HG03354 (cell line): ENCODE data around the gene SUFU.
"Not testable (repeated sequence)": the region's sequence is repeated elsewhere in the genome, so short reads cannot be mapped to it uniquely, and the experiment has no call there.

ENCODE experiments used
- ATAC-seq: cut with Tn5 transposase; IDR thresholded peaks from one replicate; pipeline ENCODE4 v1.9.1; 2021; ENCODE audit warnings: mild to moderate bottlenecking; ENCODE audit not compliant: unreplicated experiment, poor library complexity, severe bottlenecking

The SUFU gene

DNA sequence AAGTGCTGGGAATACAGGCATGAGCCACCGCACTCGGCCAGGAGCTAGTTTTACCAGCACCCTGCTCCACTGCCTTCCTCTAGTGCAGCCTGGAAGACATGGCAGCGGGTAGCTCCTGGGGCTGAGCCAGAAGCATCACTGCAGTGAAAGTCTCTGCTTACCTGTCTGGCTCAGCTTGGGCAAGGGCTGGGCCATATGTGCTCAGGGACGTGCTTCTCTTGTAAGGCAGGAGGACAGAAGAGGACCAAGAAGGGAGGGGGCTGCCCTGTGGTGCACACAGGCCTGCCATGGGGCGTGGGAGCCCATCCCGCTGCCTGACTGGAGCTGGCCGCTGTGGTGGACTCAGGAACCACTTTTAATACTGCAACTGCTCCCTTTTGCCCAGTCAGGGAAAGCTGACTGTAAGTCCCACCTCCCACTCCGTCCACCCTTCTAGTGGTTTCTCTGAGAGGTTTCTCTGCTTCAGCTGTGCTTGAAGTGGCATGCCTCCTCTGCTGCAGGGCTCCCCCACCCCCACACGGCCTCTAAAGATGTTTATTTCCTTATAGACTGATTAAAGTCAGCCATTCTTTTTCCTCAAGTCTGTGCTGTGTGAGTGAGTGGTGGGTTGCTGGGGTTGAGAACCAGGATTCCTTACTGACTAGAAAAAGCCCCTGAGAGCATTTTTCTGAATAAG is 27.2 kb upstream of the SUFU start:
- ATAC-seq = no peak

DNA sequence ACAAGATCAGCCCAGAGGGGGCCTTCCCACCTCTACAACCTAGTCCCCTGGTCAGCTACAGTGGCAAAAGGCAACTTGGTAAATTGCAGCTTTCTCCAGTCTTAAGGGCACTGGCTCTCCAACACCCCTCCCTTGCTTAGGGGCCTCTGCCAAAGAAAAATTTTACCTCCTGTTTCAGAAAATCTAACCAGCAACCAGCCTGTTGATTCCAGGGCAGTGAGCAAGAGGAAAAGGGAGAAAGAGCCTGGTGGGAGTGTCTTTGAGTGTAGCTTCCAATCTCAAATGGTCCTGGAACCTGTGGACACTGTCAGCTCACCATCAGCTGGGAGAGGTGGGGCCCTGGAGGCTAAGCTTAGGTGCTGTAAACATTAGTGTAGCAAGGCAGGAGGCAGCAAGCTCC is 24.1 kb upstream of the SUFU start:
- no peak for ATAC-seq

DNA sequence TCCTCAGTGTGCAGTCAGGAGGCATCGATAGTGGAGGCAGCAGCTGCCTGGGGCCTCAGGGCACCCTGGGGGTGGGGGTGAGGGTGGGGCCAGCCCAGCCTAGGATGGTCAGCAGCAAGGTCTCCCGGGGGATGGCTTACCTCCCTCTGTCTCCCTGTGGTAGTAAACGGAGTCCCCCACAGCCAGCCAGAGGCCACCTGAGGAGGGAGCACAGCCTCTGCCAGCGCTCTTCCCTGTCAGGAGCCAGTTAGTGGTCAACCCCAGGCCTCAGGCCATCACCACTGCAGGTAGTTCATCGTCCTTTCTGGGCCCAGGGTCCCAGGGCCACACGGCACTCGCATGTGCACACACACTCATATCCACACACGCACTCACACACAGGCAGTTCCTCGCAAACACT is 23.4 kb upstream of the SUFU start:
- ATAC-seq = no peak

DNA sequence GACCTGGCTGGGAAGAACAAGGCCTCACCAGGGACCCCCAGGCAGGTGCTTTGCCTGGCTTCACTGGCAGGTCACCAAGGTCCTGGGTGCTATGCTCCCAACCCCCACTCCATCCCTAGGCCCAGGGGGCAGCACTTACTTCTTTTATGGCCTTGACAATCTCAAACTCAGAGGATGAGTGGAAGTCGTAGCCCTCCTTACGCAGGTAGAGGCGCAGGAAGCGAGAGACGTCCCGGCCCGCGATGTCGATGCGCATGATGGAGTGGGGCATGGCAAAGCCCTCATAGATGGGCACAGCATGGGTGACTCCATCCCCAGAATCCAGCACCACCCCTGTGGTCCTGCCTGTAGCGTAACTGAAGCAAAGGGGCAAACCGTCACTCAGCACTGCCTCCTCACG is 19.8 kb upstream of the SUFU start:
- no peak for ATAC-seq

DNA sequence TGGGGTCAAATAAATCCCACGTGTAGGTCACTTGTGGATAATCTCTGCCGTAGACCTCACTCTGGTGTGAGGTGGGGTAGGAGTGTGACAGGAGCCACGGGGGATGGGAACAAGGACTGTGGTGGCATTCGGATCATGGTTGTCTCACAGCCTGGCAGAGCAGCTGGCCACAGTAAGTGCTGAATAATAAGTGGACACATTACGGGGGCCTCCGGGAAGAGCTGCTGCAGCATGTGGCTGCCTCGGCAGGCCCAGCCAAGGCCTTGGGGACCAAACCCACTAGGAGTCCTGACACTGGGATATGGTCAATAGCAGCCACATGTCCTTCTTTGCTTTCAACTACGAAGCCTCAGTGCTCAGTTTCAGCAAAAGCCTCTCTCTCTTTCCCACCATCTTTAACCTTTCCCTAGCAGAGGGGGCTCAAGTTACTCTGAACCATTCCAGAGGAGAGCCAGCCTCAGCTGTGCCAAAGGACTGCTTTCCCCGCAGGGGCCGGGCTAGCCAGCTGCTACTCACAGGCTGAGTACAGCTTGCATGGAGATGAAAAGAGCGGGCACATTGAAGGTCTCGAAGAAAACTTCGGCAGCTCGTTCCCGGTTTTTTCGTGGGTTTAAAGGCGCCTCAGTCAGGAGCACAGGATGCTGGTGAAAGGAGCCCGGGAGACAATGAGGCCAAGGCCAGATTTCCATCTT is 18.5 kb upstream of the SUFU start:
- ATAC-seq = no peak

DNA sequence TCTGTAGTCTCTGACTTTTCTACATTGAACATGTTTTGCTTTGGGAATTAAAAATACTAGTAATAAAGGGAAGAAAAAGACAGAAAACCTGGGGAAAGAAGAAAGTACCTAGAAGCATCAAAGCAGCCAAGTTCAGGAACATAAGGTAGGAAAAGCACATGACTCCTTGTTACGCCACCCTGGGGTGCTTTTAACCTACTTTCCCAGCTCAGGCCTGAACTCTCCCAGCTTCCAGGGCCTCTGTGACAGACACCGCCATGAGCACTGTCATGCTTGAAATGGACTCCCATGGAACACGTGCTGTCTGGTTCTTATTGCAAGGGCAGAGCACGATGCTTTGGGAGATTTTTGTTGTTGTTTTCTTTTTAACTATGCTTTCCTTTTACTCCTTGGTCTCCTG is 12.6 kb upstream of the SUFU start:
- no peak for ATAC-seq

DNA sequence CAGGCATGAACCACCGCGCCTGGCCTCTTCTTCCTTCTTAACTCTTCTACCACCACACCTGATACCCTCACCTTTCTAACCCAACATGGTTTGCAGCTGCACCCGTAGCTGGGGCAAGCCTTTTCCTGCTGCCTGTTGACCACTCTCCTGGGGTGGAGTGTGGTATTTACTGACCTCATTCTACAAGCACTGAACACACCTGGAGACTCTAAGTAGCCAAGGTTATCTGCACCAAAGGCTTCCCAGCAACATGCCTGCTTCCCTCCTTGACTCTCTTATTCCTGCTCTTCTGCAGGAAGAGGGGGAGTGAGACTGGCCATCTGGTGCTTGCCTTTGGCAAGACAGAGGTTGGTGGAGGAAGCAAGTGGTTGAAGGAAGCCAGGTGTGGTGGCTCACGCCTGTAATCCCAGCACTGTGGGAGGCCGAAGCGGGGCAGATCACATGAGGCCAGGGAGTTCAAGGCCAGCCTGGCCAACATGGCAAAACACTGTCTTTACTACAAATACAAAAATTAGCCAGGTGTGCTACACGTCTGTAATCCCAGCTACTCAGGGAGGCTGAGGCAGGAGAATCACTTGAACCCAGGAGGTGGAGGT is 11.3 kb upstream of the SUFU start:
- no peak for ATAC-seq

DNA sequence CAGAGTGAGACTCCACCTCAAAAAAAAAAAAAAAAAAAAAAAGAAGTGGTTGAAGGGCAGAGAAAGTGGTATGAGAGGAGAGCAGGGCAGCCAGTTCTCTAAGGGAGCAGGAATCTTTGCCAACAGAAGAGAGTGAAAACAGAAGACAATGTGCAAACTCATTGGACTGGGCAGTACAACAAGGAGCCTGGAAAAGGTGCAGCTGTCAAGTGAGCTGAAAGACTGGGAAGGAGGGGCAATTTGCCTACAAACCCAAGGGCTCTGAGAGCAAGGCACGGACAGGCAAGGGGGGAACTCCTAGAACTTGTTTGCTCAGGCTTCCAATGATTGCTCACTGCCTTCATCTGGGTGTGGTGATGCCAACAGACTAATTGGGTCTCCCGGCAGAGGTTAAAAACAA is 10.8 kb upstream of the SUFU start:
- no peak for ATAC-seq

DNA sequence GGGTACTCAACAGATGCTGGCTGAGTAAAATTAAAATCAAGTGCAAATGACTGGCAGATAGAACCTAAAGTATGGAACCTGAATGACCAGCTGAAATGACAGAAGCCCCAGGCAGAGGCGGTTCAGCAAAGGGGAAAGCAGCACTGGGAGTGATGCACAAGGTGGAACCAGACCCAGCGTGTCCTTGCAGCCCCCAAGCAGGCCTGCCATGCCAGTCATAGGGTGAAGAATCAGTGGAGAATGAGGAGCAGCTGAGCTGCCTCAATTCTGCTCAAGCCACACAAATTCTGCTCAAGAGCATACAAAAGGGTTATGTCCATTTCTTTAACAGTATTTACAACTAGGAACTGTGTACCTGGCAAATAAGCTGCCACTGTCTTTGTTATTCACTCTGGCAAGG is 10.0 kb upstream of the SUFU start:
- ATAC-seq = no peak

DNA sequence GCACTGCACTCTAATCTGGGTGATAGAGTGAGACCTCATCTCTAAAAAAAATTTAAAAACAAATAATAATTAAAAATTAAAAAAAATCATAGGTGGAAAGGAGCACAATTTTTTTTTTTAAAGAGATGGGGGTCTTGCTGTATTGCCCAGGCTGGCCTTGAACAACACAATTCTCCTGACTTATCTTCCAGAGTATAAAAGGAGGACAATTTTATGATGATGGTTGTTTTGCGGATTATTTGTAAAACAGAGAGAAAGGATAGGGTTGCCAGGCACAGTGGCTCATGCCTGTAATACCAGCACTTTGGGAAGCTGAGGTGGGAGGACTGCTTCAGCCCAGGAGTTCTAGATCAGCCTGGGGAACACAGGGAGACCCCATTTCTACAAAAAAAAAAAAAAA is 6.2 kb upstream of the SUFU start:
- ATAC-seq = no peak

DNA sequence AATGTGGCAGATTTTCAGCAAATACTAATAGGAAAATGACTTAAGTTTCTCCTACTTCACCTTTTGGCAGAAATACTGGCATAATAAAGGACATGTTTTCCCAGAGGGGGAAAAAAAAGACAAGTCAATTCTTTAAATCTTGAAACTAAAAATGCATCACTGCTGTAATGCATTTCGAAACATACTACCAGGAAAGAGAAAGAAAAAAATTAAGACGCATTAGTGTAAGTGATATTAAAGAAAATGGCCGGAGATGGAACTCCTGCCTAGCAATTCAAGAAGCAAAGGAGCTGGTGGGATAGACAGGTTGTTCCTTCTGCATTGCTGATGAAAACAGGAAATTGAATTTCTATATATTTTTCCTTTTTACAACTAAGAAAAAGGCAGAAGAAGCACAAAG is 4.4 kb upstream of the SUFU start:
- no peak for ATAC-seq

DNA sequence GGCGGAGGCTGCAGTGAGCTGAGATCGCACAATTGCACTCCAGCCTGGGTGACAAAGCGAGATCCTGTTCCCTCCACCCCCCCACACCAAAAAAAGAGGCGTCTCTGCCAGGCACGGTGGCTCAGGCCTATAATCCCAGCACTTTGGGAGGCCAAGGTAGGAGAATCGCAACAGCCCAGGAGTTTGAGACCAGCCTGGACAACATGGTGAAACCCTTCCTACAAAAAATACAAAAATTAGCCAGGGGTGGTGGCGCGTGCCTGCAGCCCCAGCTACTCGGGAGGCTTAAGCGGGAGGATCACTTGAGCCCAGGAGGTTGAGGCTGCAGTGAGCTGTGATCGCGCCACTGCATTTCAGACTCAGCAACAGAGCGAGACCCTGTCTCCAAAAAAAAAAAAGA is 3.1 kb upstream of the SUFU start:
- not testable (repeated sequence) for ATAC-seq

DNA sequence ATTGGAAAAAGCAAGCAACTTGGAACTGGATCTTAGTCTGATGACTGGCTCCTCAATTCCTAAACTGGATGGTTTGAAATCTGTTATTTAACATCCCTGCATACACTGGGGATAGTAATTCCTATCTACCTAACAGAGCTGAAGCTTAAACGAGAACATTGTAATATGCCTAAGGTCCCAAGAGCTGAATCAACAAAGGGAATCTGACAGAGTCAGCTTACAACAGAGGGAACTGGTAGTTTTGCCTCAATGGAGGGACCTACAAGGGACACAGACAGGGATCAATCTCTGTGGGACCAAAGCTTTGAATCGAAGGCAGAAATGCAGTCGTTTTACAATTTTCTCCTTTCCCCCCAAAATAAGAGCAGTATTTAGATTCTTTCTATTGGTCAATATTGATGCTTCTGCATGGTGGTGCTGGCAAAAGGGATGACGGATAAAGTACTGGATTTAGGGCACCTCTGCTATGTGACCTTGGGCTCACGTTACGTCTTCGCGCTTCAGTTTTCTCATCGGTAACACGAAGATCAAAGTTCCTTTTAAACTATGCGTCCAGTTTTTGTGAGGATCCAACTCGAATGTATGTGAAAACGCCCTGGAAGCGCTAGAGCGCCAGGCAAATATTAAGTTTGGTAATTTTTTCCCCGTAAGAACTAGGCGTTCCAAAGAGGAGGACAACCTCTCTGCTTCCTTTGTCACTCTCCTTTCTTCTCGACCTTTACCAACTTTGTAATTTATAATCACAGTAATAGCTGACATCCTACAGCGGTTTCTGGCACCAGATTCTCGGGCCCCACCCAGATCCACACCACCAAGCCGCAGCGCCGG is 2.4 kb upstream of the SUFU start:
- no peak for ATAC-seq

DNA sequence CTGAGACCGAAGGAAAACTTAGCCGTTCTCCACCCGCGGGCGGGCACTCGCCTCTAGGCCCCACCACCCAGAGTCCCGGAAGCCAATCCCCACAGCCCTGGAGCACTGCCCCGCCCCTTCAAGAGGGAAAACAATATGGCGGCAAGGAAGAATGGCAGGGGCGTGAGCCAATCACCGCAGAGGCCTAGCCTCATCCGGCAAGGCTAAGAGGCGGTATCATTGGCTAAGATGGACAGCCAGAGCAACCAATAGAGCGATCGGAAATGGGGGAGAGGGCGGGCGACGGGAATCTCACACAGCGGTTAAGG is 1.8 kb upstream of the SUFU start:
- peak; percentile 75 for ATAC-seq

DNA sequence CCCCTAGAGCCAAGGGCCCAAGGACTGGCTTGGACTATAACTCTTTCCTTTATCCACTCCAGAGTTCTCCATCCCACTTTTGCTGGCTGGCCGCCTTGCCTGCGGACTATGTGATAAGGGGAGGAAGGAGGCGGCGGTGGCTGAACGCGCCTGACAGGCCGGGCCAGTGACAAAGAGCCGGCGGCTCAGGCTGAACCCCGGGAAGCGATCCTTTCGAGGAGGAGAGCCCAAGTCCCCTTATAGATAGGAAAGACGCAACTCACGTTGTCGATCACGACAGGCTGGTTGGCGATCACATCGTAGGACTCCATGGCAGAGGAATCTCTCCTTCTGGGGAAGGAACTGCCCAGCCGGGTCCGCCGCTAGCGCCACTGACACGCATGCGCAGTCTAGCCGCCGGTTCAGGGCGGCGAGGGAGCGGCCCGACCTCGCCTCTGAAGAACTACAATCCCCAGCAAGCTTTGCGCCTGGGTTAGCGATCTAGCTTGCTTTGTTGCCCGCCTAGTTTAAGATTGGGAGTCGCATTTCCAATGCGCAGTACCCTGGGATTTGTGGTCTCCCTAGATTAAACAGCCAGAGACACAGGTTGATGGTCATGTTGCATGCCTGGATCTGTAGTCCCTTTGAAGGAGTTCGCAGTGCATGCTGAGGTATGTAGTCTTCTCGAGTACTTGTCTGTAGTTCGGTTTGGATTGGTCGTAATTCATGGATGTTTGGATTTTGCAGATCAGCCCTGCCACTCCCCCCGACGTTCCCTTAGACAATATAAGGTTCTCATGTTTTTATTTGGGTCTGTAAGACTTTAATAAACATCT is 1.2 kb upstream of the SUFU start, which contains the start of gene ACTR1A:
ACTR1A (minus strand) TSS at position 376 of the 815 bp plus-strand sequence; CDS start at position 311, 65 bp downstream.
- ATAC-seq = peak; percentile 65

DNA sequence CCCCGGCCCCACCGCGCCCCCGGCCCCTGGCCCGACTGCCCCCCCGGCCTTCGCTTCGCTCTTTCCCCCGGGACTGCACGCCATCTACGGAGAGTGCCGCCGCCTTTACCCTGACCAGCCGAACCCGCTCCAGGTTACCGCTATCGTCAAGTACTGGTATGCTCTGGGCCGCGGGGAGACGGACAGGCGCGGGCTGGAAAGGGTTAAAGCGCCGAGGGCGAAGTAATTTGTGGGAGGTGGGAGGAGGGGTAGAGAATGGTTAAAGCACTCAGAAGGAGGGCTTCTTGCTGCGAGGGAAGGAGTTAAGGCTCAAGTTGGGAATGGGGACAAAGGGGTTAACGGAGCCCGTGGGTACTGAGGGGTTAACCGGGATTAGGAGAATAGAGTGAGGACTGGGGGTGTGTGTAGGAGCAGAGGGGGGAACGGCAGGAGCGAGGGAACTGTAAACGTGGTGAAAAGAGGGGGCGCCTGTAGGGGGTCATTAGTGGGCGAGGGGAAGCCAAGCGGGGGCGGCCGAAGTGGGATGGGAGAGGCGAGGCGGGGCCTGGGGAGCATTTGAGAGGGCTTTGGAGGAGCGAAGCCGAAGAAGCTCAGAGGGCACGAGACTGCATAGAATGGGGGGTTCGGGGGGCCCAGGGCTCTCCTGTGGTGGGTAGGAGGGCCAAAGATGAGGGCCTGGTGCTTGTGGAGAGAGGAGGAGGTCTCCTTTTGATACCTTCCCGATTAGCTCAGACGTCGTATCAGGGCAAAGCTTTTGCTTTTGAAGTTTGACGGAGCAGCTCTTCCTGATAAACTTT is 605 bp downstream of the SUFU start:
- no peak for ATAC-seq

DNA sequence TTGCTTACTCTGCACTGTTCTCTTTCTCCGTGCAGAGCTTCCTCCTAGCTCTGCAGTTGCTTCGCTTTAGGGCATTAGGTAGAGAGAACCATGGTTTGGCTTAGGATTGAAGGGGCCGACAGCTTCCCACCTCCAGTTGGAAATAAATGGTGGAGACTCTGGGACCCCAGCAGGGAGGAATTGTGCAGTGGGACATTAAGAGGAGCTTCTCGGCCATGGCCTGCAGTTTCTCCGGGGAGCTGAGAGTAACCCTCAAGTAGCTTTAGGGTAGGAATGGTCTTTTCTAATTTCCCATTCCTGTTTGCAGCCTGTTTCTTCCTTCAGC is 1.2 kb downstream of the SUFU start:
- no peak for ATAC-seq

DNA sequence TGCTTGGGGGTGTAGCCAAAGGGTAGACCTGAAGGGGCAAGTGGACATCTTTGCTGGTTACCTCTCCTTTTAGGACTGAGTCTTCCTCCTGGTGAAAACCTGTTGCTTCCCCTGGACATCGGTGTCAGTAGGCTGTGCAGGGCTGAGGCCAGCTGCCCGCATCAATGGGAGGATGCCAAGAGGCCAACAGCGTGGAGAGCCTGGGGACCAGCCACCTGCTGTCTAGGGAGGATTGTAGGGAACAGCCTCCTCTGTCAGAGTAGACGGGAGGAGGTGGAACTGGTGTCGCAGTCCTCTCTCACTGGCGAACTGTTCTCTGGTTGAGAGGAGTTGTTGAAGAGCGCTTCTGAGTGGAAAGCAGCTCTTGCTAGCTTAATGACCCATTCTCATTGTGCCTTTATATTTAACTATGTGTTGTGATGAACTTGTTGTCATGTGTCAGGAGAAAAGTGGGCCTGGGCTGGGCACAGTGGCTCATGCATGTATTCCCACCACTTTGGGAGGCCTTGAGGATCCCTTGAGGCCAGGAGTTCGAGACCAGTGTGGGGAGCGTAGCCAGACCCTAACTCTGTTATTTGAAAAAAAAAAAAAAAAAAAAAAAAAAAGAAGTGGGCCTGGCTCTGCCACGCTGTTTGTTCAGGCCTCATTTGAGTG is 1.8 kb downstream of the SUFU start:
- no peak for ATAC-seq

DNA sequence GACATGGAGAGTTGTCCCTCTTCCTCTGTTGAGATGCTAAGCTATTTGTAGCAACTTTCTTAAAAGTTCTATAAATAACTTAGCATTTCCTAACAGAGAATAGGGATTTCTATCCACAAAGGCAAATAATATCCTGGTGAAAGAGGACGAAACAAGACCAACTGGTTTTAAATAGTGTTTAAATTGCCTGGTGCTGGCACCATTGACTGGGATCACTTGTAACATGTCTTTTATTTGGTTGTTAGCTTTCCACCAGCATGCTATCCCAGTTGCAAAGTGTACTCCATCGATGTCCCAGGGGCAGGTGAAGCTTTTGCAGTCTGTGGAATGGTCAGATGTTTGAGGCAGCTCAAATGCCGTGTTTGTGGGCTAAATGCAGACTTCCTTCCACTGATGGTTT is 3.7 kb downstream of the SUFU start:
- ATAC-seq = no peak
